Astrocyte (in vitro differentiated cells and primary cell): ENCODE results near the gene CEP89.
"Not testable (repeated sequence)": the region's sequence is repeated elsewhere in the genome, so short reads cannot be mapped to it uniquely, and the experiment has no call there.

Experiments
- CTCF ChIP-seq: IDR thresholded peaks from 2 replicates; pipeline ENCODE4 v1.5.1; 2011; ENCODE audit warnings: low read depth, mild to moderate bottlenecking, inconsistent platforms, low read length, moderate library complexity; ENCODE audit not compliant: insufficient read depth
- EZH2 ChIP-seq: IDR thresholded peaks from 2 replicates; pipeline ENCODE4 v1.6.1; 2012; ENCODE audit warnings: mild to moderate bottlenecking, low read length, inconsistent platforms; ENCODE audit not compliant: insufficient read depth

DNA sequence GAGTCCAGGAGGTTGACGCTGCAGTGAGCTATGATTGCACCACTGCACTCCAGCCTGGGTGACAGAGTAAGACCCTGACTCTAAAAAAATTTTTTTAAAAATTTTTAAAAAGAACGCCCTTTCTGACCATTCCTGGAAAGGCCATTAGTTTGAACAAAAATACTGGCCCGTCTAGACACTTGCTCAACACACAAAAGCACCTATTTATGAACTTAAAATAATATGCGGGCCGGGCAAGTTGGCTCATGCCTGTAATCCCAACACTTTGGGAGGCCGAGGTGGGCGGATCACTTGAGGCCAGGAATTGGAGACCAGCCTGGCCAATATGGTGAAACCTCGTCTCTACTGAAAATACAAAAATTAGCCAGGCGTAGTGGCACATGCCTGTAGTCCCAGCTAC lies 104.3 kb downstream of the CEP89 start:
- TF ChIP-seq CTCF, EZH2: not testable (repeated sequence)
